Hepatocyte (in vitro differentiated cells): ENCODE measurements around the gene WNT4.

ENCODE experiments used
- EZH2 ChIP-seq: fragments of 200-600 bp; sonication (generic); IDR thresholded peaks from 2 replicates; pipeline ENCODE4 v1.6.1; 2016; ENCODE audit warnings: antibody characterized with exemption, mild to moderate bottlenecking, borderline replicate concordance
- EZH2phosphoT487 ChIP-seq: fragments of 200-600 bp; sonication (generic); IDR thresholded peaks from one replicate; pipeline ENCODE4 v1.6.1; 2018; ENCODE audit warnings: antibody characterized with exemption, mild to moderate bottlenecking, low read depth, moderate library complexity; ENCODE audit not compliant: unreplicated experiment, severe bottlenecking
- TF ChIP-seq, protein P1 (sequence below): fragments of 200-600 bp; sonication (generic); IDR thresholded peaks from 2 replicates; pipeline ENCODE4 v1.5.1; 2016; ENCODE audit warnings: antibody characterized with exemption, mild to moderate bottlenecking; ENCODE audit not compliant: poor library complexity

GRCh38 chr1:22114083-22115012 lies 28.5 kb downstream of the WNT4 start:
- TF ChIP-seq EZH2phosphoT487 (no peak), EZH2 (no peak)
- TF ChIP-seq, protein P1, sequence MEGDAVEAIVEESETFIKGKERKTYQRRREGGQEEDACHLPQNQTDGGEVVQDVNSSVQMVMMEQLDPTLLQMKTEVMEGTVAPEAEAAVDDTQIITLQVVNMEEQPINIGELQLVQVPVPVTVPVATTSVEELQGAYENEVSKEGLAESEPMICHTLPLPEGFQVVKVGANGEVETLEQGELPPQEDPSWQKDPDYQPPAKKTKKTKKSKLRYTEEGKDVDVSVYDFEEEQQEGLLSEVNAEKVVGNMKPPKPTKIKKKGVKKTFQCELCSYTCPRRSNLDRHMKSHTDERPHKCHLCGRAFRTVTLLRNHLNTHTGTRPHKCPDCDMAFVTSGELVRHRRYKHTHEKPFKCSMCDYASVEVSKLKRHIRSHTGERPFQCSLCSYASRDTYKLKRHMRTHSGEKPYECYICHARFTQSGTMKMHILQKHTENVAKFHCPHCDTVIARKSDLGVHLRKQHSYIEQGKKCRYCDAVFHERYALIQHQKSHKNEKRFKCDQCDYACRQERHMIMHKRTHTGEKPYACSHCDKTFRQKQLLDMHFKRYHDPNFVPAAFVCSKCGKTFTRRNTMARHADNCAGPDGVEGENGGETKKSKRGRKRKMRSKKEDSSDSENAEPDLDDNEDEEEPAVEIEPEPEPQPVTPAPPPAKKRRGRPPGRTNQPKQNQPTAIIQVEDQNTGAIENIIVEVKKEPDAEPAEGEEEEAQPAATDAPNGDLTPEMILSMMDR: no peak
